Activated CD4-positive, alpha-beta T cell treated with anti-CD3 and anti-CD28 coated beads, Interleukin-2, amount 50 U/mL, for 1 hour (primary cell): ENCODE measurements around the gene ATP4B.
"Not testable (repeated sequence)": the region's sequence is repeated elsewhere in the genome, so short reads cannot be mapped to it uniquely, and the experiment has no call there.

Source experiments
- DNase-seq: peaks from one replicate; pipeline ENCODE4 v3.0.0-alpha.2; 2020

Gene ATP4B

DNA sequence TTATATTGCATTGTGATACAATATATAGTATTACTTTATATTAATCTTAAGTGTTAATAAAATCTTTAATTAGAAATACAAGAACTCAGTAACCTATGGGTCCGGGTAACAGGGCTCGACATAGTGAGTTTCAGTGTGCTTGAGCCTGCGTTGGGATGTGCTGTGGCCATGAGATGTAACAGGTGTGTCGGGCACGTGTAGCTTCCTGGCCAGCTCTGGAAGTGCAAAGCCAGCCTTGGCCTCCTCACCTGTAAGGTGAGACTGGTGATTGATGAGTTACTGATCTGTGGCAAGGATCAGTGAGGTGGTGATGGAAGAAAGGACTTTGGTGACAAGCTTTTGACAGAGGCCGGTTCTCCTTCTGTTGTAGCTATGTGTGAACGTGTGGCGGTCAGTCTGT is 19.2 kb downstream of the ATP4B start:
- no peak for DNase-seq

GRCh38 chr13:113638173-113638746 is 19.7 kb downstream of the ATP4B start:
- no peak for DNase-seq

DNA sequence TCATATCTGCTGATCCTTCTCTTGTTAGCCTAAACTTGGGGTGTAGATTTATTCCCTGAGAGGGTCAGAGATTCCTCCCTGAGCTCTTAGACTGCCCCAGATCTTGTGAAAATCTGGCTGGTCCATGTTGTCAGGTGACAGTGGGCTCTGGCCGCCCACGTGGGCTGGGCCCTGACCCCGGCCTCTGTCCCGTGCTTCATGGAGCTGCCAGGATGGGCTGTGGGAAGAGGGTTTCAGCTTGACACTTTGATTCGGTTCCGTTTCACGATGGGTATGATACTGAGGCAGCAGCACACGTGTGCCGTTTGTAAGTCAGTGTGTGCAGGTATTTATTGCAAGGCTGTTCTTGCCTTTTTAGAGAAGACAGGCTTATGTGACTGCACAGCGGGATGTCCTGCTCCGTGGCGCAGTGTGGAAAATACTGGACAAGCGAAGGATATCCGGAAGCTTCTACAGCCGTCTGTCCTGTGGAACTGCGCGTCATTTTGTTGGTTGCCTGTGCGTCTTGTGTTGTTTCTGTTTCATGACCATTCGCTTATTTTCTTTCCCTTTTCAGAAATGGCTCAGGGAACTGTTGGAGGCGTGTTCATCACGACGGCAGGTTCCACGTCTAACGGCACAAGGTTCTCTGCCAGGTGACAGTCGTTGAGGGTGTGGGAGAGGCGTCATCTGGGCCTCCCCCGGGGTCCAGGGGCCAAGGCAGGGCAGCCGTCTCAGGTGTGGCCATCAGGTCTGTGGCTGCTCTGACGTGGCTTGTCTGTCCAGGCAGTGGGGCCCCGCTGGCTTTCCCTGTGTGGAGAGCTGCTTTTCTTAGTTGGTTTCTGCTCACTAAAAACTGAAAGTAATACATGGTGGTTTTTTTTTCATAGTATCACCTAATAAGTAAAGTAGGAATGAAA is 20.5 kb downstream of the ATP4B start:
- DNase-seq, result no peak

- DNase-seq, result no peak
These were observed 21.6 kb downstream of the ATP4B start for GRCh38 chr13:113636266-113636963.

DNA sequence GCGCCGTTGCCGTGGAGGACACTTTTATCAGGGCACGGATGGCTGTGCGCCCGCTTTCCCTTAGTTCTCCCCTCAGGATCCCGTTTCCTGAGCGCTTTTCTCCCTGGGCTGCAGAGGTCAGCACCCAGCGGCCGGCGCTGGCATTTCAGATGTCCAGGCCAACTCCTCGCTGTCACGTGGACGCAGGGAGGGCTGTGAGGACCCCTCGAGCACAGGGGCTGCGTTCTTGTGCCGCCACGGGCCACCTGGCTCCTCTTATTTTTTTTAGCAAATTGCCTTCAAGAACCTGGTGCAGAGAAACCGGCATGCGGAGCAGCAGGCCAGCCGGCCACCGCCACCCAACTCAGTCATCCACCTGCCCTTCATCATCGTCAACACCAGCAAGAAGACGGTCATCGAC is 22.3 kb downstream of the ATP4B start:
- no peak for DNase-seq

GRCh38 chr13:113635048-113635420 is 23.0 kb downstream of the ATP4B start:
- DNase-seq, result no peak

- DNase-seq, result no peak
These were observed 23.5 kb downstream of the ATP4B start for GRCh38 chr13:113634279-113635047.

- DNase-seq, result no peak
These were observed 24.5 kb downstream of the ATP4B start for GRCh38 chr13:113633485-113633873.

DNA sequence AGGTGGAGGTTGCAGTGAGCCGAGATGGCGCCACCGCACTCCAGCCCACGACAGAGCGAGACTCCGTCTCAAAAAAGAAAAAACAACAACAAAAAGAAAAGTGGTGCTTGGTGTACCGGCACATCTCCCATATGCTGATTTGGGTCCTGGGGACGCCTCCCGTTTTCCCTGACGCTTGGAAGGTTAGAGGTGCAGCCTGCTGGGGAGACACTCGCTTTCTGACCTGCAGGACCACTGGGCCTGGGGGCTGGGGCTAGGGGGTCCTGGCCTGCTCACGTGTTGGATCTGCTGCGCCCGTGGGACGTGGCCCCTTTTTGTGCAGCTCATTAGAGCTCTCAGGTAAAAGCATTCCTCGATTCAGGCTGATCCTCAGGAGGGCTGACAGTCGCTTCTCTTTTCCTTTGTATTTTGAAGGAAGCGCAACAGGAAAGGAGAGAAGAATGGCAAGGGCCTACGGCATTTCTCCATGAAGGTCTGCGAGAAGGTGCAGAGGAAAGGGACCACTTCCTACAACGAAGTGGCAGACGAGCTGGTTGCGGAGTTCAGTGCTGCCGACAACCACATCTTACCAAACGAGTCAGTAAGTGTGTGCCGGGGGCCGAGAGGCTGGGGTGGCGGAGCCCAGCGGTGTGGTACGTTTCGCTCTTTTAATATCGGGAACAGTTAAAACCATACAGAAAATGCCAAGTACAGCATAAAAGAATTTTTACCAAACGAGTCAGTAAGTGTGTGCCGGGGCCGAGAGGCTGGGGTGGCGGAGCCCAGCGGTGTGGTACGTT is 25.1 kb downstream of the ATP4B start:
- no peak for DNase-seq

DNA sequence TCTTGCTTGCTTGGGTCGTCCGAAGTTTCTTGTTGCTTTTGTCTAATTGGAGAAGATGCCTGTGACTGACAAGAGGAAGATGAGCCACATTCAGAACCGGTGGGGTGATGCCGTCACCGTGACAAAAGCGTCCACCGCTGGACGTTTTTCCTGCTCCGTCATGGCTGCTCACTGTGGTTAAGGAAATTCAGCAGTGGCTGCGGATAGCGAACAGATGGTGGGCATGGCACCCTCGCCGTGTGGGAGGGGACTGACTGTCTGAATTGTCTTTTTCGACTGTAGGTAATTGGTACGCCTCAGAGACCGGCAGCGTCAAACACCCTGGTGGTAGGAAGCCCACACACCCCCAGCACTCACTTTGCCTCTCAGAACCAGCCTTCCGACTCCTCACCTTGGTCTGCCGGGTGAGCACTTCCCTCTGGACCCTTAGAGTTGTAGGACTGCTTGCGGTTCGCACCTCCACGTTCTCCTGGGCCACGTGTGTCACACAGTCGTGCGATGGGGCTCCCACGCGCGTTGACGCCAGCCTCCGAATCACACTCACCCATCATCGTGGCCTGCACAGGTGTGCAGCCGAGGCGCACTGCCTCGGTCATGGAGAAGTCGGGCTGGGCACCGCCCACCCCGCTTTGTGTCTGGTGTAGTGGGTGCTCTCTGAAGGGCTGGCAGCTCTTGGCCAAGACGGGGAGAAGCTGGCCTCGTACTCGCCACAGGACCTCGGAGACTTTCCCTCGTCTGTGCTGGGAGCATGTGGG is 26.5 kb downstream of the ATP4B start:
- no peak for DNase-seq

DNA sequence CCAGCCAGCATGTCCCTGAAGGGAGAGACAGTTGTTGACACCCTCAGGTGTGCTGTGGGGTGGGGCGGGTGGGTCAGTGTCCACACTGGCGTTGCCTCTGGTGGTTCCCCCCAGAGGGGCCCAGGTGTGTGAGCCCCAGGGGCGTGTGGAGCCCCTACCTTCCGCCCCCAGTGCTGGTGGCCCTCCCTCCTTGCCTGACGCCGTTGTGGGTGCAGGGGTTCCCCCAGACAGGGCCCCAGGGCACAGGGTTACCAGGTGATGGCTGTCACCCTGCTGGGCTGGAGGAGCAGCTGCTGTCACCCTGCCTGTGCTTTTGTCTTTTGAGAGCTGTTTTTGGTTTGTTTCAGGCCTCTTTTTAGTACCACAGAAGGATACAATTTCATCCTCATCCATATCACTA is 27.2 kb downstream of the ATP4B start:
- DNase-seq, result no peak

- no peak for DNase-seq
These were observed 27.7 kb downstream of the ATP4B start for GRCh38 chr13:113630296-113630695.

DNA sequence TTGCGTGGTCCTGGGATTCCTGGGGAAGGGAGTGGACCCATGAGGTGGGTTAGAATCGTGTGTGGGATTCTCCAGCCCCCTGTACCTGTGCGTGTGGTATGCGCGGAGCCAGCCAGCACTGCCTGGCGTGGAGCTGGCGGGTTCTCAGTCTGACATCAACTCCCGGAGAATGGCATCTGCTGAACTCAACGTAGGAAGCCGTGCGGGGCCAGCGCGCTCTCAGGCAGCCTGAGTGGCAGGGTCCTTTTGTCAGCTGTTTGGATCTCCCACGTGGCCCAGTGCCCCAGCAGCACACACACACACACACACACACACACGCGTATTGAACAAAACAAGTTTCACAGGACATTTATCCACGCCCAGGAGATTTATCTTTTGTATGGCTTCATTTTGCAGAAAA is 28.1 kb downstream of the ATP4B start:
- DNase-seq, result no peak

DNA sequence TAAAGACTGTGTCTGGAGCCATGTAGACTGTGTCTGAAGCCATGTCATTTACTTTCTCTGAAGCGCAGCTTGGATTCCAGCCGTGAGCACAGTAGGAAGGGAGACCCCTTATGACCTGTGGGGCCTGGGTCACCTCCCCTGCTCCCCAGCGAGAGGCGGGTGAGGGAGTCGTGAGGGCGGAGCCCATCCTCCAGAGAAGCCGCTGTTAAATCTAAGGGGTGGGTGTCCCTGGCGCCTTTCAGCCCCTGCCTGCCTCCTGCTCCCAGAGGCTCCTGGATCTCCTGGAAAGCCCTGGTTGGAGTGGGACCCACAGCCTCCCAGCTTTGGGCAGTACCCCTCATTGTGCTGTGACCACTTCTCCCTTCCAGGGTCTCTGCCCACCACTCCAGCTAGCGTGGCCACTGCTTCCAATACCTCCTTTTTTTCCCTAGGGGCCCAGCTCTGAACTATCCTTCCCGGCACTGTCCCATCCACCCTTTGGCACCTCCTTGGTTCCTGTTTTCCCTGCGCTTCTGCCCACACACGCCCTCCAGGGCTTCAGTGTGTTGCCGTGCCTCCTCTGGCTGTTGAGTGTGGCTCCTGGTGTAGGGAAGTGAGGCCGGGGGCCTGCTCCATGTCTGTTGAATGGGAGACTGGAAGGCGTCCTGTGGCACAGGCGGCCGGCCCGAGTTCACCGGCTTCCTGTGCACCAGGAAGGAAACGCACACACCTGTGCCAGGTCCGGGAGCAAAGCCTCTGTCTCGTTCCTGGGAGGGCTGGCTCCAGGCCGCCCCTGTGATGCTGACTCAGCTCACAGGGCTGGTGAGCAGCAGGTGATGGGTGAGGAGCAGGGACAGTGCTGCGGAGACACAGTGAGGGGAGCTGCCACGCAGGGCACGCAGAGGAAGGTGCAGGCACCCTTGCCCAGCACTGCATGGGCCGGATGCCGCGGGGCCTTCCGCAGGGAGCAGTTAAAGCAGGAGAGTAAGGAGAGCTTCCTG is 29.4 kb downstream of the ATP4B start:
- DNase-seq, result no peak

DNA sequence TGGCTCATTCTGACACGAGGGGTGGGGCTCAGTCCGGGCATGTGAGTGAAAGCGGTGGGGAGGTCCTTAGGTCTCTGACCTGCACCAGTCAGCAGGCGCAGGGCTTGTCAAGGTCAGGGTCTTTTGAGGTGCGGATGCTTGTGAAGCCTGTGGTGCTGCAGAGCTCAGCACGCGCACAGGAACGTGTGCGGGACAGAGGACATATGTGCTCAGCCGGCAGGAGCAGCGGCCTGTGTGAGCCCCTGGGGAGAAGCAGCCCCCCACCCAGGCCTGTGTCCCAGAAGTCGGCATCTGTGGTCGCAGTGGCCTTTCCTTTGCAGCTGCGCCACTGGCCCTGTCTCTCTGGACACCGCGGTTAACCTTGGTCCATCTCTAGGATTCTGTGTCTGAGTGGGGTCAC is 30.9 kb downstream of the ATP4B start:
- no peak for DNase-seq

GRCh38 chr13:113625965-113626721 is 31.9 kb downstream of the ATP4B start:
- DNase-seq, result no peak

DNA sequence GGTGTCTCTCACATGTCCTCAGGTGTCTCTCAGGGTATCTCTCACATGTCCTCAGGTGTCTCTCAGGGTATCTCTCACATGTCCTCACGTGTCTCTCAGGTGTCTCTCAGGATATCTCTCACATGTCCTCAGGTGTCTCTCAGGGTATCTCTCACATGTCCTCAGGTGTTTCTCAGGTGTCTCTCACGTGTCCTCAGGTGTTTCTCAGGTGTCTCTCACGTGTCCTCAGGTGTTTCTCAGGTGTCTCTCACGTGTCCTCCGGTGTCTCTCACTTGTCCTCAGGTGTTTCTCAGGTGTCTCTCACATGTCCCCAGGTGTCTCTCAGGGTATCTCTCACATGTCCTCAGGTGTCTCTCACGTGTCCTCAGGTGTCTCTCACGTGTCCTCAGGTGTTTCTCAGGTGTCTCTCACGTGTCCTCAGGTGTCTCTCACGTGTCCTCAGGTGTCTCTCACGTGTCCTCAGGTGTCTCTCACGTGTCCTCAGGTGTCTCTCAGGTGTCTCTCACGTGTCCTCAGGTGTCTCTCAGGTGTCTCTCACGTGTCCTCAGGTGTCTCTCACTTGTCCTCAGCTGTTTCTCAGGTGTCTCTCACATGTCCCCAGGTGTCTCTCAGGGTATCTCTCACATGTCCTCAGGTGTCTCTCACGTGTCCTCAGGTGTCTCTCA is 33.2 kb downstream of the ATP4B start:
- not testable (repeated sequence) for DNase-seq

DNA sequence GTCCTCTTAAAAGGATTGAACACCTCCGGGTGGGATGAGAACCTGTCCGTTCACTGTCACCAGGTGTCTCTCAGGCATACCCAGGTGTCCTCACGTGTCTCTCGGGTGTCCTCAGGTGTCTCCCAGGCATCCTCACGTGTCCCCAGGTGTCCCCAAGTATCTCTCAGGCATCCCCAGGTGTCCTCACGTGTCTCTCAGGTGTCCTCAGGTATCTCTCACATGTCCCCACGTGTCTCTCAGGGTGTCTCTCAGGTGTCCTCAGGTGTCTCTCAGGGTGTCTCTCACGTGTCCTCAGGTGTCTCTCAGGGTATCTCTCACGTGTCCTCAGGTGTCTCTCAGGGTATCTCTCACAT is 33.8 kb downstream of the ATP4B start:
- DNase-seq, result no peak
